HG02623 (cell line): ENCODE measurements around the gene NUDT13.
"Not testable (repeated sequence)": the region's sequence is repeated elsewhere in the genome, so short reads cannot be mapped to it uniquely, and the experiment has no call there.

Experiments used
- ATAC-seq: cut with Tn5 transposase; IDR thresholded peaks from one replicate; pipeline ENCODE4 v1.9.1; 2021; ENCODE audit warnings: moderate library complexity; ENCODE audit not compliant: unreplicated experiment

NUDT13 gene

DNA sequence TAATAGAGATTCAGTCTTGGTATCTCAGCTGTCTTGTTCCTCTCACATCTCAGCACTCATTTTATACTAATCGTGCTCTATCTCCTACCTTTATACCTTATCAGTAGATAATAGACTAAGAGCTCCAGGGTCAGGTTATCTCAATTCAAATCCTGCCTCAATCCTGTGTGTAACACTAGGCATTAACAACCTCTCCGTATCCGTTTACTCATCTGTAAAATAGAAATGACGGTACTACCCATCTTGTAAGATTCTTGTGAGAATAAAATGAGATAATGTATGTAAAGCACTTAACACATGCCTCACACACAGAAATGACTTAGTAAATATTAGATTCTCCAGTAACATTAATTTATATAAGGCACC is 13.0 kb upstream of the NUDT13 start:
- ATAC-seq, result no peak

DNA sequence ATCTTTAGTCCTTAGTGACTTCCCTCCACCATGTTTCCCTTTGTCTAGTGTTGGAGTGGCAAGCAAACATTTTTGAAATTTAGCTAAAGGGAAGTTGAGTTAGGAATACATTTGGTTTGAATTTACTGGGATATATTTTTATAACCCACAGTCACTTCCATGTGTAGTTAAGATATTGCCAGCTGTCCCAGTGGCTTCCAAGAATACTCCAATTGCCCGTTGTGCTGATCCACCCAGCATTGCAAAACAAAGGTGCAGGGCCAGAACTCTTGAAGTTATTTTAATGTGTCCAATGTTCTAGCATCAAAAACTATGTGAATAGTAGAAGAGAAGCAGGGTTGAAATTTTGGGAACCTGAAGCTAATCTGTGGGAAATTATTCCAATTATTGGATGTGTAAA is 11.1 kb upstream of the NUDT13 start:
- no peak for ATAC-seq

DNA sequence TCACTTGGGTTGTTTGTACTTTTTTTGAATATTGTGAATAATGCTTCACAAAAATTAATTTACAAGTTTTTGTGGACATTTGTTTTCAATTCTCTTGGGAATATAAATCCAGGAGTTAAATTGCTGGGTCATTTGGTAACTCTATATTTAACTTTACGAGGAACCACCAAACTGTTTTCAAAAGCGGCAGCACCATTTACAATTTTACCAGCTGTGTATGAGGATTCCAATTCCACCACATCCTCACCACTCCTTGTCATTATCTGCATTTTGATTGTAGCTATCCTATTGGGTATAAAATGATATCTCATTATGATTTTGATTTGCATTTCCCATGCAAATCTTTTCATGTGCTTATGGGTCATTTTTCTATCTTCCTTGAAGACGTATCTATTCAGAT is 4.0 kb upstream of the NUDT13 start:
- no peak for ATAC-seq

DNA sequence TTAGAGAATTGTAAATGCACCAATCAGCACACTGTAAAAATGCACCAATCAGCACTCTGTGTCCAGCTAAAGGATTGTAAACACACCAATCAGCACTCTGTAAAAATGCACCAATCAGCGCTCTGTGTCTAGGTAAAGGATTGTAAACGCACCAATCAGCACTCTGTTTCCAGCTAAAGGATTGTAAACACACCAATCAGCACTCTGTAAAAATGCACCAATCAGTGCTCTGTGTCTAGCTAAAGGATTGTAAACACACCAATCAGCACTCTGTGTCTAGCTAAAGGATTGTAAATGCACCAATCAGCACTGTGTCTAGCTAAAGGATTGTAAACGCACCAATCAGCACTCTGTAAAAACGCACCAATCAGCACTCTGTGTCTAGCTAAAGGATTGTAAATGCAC is 1.0 kb upstream of the NUDT13 start:
- ATAC-seq, result not testable (repeated sequence)

DNA sequence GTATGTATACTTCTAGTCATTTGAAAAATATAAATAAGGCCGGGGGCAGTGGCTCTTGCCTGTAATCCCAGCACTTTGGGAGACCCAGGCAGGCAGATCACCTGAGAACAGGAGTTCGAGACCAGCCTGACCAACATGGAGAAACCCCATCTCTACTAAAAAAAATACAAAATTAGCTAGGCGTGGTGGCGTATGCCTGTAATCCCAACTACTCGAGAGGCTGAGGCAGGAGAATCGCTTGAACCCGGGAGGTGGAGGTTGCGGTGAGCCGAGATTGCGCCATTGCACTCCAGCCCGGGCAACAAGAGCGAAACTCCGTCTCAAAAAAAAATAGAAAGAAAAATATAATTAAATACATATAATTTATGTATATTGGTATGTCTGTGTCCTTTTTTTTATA is 1.8 kb downstream of the NUDT13 start:
- not testable (repeated sequence) for ATAC-seq

- no peak for ATAC-seq
These were observed 3.3 kb downstream of the NUDT13 start for GRCh38 chr10:73113551-73113950.

- ATAC-seq, result no peak
These were observed 5.8 kb downstream of the NUDT13 start for GRCh38 chr10:73116017-73116416.

- ATAC-seq, result peak; percentile 80
These were observed 7.9 kb downstream of the NUDT13 start for GRCh38 chr10:73117976-73118743.

DNA sequence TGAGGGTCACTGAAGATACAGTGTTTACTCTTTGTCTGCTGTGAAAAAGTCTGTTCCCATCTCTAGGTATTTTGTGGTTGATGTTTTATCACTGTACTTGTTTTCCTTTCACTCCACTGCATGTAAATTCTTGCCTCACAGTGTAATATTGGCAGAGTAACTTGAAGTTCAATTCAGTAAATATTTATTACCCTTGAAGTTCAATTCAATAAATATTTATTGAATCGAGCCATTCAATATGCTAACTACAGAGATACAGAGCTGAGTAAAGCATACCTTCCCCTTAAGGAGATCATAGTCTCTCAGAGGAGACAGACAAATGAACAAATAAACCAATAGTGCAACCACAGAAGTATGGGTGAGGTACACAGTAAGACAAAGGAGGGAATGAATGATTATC is 9.2 kb downstream of the NUDT13 start:
- ATAC-seq, result no peak

- no peak for ATAC-seq
These were observed 9.7 kb downstream of the NUDT13 start for GRCh38 chr10:73119952-73120351.

GRCh38 chr10:73126343-73126742 is 16.1 kb downstream of the NUDT13 start:
- no peak for ATAC-seq

DNA sequence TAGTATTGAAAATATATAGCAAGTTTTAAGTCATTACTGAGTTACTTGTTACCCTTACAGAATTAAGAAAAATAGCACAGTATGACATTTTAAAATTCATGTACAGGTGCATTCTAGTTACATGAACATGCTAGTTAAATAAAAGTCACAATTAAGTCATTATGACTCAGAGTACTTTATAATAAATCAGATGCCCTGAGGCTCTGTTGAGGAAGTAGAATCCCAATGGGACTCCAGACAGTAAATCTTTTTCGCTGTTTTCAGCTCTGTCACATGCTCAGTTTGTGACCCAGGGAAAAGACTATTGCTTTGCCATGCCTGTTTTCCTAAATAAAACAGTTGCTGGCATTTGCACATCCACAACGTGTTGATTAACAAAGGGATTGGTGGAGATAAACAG is 21.0 kb downstream of the NUDT13 start:
- ATAC-seq, result no peak

DNA sequence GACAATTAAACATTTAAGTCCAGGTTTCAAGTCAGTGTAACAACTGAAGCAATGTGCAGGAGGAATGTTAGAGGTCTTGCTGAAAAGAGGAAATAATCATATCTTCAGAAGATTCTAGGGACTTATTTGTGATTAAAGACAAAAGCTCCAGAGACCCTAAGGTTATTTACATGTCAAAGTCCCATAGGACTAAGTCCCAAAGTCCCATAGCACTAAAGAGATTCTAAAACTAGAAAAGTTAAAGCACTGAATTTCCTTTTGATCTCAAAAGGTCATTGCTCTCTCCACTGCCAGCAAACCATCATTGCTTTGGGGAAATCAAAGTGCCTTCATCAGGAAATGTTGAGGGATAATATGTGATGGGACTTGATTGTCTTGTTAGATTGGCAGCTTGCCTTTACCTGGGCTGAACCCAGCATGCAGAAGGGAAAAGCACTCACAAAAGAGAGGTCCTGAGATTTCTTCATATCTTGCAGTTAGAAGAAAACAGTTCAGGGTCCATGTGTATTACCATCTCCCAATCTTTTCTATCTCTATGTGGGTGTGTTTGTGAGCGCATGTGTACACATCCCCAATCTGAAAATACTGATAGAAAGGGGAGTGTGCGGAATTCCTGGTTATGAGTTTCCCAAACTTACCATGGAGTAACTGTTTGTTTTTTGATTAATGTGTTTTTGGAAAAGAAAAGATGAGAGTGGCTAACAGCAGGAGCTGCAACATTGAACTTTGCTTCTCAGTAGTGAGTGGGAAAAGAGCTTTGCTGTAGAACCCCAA is 21.8 kb downstream of the NUDT13 start:
- ATAC-seq, result no peak

DNA sequence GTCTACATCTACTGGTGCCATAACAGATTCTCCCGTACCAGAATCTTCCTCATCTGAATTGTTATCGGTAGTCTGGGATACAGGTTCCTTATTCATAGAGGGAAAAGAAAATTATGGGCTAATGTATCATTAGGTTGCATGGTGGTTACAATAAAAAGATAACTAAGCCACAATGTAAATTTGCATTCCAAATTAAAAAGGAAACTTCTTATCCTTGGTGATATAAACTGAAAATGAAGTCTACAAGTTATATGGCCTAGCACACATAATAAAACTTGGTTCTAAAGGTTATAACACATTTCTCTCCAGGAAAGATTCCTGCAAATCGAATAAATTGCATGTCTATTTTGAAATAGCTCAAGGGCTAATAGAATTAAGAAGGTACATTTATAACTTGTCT is 24.5 kb downstream of the NUDT13 start:
- no peak for ATAC-seq

DNA sequence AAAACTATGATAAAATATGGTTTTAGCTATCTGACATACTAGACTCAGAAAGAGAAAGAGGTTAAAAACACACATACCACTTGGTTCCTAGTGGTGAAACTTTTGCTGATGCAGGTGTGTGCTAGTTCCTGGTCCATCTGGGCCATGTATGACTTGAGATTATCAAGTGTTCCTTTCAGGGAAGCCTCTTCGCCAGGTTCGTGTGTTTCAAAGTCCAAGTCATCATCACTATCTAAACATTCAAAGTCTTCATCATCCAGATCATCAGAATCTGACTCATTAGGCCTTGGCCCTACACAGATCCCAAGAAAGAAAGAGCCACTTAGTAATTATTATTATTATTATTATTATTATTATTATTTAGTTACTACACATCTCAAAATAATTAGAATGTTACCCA is 26.4 kb downstream of the NUDT13 start:
- ATAC-seq, result no peak

- no peak for ATAC-seq
These were observed 29.0 kb downstream of the NUDT13 start for GRCh38 chr10:73139251-73139650.

DNA sequence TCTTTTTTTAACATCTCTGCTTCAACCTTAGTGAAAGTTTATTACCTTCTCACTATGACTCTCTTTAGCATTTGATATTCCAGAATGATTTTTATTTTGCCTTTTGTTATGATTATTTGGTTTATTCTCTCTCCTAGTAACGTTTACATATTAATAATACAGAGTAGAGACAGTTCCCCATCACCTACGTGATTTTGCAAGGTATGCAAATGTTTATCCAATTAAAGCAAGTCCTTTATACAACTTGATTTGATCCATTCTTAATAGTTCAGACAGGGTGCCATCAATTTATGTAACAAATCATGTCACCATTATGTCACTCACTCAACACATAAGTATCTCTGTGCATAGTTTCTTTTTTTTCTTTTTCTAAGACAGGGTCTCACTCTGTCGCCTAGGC is 31.3 kb downstream of the NUDT13 start:
- ATAC-seq, result no peak

DNA sequence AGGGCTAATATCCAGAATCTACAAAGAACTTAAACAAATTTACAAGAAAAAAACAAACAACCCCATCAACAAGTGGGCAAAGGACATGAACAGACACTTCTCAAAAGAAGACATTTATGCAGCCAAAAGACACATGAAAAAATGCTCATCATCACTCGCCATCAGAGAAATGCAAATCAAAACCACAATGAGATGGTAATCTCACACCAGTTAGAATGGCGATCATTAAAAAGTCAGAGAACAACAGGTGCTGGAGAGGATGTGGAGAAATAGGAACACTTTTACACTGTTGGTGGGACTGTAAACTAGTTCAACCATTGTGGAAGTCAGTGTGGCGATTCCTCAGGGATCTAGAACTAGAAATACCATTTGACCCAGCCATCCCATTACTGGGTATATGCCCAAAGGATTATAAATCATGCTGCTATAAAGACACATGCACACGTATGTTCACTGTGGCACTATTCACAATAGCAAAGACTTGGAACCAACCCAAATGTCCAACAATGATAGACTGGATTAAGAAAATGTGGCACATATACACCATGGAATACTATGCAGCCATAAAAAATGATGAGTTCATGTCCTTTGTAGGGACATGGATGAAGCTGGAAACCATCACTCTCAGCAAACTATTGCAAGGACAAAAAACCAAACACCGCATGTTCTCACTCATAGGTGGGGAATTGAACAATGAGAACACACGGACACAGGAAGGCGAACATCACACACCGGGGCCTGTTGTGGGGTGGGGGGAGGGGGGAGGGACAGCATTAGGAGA is 40.6 kb downstream of the NUDT13 start:
- not testable (repeated sequence) for ATAC-seq

- ATAC-seq, result no peak
These were observed 41.8 kb downstream of the NUDT13 start for GRCh38 chr10:73152009-73152408.

DNA sequence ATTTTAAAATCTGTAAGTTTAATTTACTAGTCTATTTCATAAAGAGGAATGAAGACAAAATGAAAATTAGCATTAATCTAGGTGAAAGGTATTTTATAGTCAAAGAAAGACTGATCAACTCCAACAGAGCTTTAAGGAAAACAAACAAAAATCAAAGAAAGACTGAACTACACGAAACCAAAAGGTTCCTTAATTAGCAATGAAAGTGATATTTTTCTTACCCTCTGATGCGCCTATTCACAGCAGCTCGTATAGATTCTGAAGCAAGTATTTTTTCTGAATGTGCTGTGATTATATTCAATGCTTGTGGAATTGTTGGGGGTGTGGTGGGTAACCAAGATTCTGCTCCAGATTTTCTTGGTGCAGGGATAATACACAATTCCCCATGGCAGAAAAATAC is 45.8 kb downstream of the NUDT13 start:
- no peak for ATAC-seq

DNA sequence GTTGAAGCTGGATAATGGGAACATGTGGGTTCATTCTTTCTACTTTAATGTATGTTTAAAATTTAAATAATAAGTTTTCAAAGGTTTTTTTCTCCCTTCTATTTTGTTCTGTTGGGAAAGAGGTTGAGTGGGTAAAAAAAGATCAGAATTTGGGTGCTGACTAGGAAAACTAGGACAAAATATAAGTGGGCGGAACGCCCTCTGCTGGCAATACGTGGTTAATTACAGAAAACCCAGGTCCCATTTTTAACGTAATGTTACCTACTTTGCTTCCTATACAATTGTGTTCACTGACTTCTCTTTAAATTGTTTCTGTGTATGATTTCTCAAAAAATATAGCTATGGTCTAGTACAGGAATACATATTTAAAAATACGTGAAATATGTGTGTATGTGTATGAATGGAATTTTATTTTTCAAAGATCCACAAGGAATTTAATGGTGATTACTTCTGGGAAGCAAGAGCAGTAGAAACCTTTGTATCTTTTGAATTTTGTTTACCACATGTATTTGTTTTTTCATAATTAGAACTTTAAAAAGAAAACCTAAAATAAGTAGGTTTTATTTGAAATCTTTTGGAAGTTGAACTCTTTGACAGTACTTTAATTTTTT is 48.9 kb downstream of the NUDT13 start:
- ATAC-seq, result no peak
